Raji (cell line): ENCODE measurements around the gene CELA1.

Source experiments
- POLR2A ChIP-seq: IDR thresholded peaks from 2 replicates; pipeline ENCODE4 v1.6.1; 2011; ENCODE audit warnings: low read depth, low read length, control low read depth; ENCODE audit not compliant: insufficient read depth

CELA1 gene

GRCh38 chr12:51381226-51382079, 35.0 kb upstream of the CELA1 start:
- TF ChIP-seq POLR2A, result no peak

GRCh38 chr12:51379571-51379970, 33.1 kb upstream of the CELA1 start:
- no peak for TF ChIP-seq POLR2A

GRCh38 chr12:51378749-51379148, 32.3 kb upstream of the CELA1 start:
- TF ChIP-seq POLR2A, result no peak

GRCh38 chr12:51377099-51377984, 30.9 kb upstream of the CELA1 start:
- TF ChIP-seq POLR2A, result no peak

- no peak for TF ChIP-seq POLR2A
Observed at GRCh38 chr12:51374856-51375255, 28.4 kb upstream of the CELA1 start.

GRCh38 chr12:51374361-51374760, 27.9 kb upstream of the CELA1 start:
- TF ChIP-seq POLR2A, result no peak

GRCh38 chr12:51373187-51373586, 26.7 kb upstream of the CELA1 start:
- no peak for TF ChIP-seq POLR2A

GRCh38 chr12:51372021-51372420, 25.5 kb upstream of the CELA1 start:
- TF ChIP-seq POLR2A, result no peak

- TF ChIP-seq POLR2A, result no peak
Observed at GRCh38 chr12:51371295-51371953, 24.9 kb upstream of the CELA1 start.

- TF ChIP-seq POLR2A, result no peak
Observed at GRCh38 chr12:51370667-51371066, 24.2 kb upstream of the CELA1 start.

GRCh38 chr12:51369581-51369980, 23.1 kb upstream of the CELA1 start:
- no peak for TF ChIP-seq POLR2A

- 0 out of 2 replicates have a peak, but pooled peaks have one; percentile 17 for TF ChIP-seq POLR2A
Observed at GRCh38 chr12:51368640-51369517, 22.4 kb upstream of the CELA1 start.

GRCh38 chr12:51365276-51365675, 18.8 kb upstream of the CELA1 start:
- TF ChIP-seq POLR2A, result no peak

GRCh38 chr12:51364001-51364400, 17.5 kb upstream of the CELA1 start:
- no peak for TF ChIP-seq POLR2A

- no peak for TF ChIP-seq POLR2A
Observed at GRCh38 chr12:51362747-51363342, 16.4 kb upstream of the CELA1 start.

GRCh38 chr12:51362307-51362706, 15.8 kb upstream of the CELA1 start:
- no peak for TF ChIP-seq POLR2A
